ENCODE data around the gene MGAT1.

Gene MGAT1

DNA sequence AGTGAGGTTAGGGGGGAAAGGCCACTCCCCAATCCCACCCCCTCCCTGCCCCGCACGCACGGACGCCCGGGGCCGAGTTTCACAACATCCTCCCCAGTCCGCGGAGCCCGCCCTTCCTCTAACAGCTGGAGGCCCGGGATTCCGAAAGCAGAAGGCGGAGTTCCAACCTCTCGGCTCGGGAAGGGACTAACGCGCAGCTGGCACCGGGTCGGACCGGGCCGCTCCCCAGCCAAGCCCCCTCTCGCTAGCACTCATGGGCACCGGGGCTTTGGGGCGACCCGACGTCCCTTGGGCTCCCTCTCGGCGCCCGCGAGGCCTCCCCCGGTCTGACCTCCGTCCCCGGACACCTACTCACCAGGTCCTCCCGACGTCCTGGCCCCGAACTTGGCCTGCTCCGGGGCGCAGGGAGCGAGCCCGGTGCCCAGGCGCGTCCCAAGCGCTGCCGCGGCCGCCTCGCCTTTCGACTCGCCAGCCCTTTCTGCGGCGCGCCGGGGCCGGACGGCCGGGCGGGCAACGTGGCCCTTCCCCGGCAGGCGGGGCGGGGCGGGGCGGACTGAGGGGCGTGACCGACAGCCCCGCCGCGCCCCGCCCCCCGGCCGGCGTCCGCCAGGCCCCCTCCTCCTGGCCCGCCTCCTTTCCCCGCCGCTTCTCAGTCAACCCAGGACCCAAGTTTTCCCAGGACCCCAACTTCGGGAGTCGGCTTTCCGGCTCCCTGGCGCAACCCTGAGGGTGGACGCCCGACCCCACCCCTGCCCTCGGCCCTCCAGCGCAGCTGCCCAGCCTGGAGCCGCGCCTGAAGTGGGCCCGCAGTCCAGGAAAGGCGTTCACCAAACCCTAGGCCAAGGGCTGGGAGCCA is at the start of gene MGAT1:
Gene MGAT1 (minus strand): TSS at position 482 of the 856 bp plus-strand sequence. CDS start 9,835 bp downstream, outside the sequence.
- TF ChIP-seq, protein P1, sequence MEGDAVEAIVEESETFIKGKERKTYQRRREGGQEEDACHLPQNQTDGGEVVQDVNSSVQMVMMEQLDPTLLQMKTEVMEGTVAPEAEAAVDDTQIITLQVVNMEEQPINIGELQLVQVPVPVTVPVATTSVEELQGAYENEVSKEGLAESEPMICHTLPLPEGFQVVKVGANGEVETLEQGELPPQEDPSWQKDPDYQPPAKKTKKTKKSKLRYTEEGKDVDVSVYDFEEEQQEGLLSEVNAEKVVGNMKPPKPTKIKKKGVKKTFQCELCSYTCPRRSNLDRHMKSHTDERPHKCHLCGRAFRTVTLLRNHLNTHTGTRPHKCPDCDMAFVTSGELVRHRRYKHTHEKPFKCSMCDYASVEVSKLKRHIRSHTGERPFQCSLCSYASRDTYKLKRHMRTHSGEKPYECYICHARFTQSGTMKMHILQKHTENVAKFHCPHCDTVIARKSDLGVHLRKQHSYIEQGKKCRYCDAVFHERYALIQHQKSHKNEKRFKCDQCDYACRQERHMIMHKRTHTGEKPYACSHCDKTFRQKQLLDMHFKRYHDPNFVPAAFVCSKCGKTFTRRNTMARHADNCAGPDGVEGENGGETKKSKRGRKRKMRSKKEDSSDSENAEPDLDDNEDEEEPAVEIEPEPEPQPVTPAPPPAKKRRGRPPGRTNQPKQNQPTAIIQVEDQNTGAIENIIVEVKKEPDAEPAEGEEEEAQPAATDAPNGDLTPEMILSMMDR (IDR thresholded peaks at IDR 0.05; ENCODE audit: low read depth, low read length), result no peak
- DNase-seq (ENCODE audit: low read depth in 2 of 2), result peak; percentile 88 to 92
- H3K4me3 ChIP-seq (replicated peaks in 1 of 2; ENCODE audit: low read depth in 2 of 2, low read length in 2 of 2), result peak within 1 kb of the TSS; percentile 88 to 96

DNA sequence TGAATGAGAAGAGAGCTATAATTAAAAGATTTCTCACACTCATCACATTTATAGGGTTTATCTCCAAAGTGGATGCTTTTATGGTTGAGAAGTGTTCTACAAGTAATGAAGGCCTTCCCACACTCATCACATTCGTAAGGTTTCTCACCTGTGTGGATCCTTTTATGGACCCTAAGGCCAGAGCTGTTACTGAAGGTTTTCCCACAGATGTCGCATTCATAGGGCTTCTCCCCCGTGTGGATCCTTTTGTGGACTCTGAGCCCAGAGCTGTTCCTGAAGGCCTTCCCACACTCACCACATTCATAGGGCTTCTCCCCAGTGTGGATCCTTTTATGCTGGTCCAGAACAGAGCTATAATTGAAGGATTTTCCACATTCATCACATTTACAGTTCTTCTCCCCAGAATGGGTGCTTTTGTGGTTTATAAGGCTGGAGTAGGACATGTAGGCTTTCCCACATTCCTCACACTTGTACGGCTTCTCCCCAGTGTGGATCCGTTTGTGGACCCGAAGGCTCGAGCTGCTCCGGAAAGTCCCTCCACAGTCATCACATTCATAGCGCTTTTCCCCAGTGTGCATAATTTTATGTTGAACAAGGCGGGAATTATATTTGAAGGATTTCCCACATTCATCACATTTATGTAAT is 48.0 kb upstream of the MGAT1 start:
- H3K4me3 ChIP-seq (replicated peaks in 1 of 2; ENCODE audit: low read depth in 2 of 2, low read length in 2 of 2), result no peak overlapping the region
- DNase-seq (ENCODE audit: low read depth in 2 of 2), result no peak
- TF ChIP-seq, protein P1 (IDR thresholded peaks at IDR 0.05; ENCODE audit: low read depth, low read length), result no peak

DNA sequence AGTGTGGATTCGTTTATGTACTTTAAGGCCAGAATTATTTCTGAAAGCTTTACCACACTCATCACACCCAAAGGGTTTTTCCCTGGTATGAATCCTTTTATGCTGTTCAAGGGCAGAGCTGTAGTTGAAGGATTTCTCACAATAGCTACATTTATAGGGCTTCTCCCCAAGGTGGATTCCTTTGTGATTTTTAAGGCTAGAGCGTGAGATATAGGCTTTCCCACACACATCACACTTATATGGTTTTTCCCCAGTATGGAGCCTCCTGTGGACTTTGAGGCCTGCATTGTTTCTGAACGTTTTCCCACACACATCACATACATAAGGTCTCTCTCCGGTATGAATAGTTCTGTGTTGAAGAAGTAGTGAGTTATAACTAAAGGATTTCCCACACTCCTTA is 47.2 kb upstream of the MGAT1 start:
- H3K4me3 ChIP-seq (replicated peaks in 1 of 2; ENCODE audit: low read depth in 2 of 2, low read length in 2 of 2), result no peak overlapping the region
- TF ChIP-seq, protein P1 (IDR thresholded peaks at IDR 0.05; ENCODE audit: low read depth, low read length), result no peak
- DNase-seq (ENCODE audit: low read depth in 2 of 2), result no peak

DNA sequence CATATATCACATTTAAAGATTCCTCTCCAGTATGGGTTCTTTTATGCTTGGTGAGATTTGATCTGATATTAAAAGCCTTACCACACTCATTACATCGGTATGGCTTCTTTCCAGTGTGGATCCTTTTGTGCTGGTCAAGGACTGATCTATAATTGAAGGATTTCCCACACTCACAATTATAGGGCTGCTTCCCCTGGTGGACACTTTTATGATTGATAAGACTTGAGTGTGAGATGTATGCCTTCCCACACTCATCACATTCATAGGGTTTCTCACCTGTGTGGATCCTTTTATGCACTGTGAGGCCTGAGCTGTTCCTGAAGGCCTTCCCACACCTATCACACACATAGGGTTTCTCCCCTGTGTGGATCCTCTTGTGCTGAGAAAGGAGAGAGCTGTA is 46.3 kb upstream of the MGAT1 start:
- TF ChIP-seq, protein P1 (IDR thresholded peaks at IDR 0.05; ENCODE audit: low read depth, low read length), result no peak
- no peak overlapping the region for H3K4me3 ChIP-seq (replicated peaks in 1 of 2; ENCODE audit: low read depth in 2 of 2, low read length in 2 of 2)
- DNase-seq (ENCODE audit: low read depth in 2 of 2), result no peak

DNA sequence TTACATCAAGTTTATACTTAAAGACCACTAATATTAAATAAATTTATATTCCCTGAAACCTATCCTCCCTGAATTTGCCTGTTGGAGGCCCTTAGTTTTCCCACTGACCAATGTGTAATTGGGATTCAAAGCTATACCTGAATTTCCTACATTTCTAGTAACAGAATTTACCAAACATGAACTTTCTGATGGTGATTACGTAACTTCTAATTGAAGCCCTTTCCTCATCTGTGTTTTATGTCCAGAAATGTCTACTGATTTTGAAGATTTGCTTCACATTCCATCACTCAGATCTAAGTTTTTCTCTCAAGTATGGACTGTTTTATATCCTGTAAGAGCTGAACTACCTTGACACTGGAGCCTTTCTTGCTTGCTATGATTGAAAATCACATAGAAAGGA is 45.7 kb upstream of the MGAT1 start:
- TF ChIP-seq, protein P1 (IDR thresholded peaks at IDR 0.05; ENCODE audit: low read depth, low read length), result no peak
- no peak overlapping the region for H3K4me3 ChIP-seq (replicated peaks in 1 of 2; ENCODE audit: low read depth in 2 of 2, low read length in 2 of 2)

DNA sequence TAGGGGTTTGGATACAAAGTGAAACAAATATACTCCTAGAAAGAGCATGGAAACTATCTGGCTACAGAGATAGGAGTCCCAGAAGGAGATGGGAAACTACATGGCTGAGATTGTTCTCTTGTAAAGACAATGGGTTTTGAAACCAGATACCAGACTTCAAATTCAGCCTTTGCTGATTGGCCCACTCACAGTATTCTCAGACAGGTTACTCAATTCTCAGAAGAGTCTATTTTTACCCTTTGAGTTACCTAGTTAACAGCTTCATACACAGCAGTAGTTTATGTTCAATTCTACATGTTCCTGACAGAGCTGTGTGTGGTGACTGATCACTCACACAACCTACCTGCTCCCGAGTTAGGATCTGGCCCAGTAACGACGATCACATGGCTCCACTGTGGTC is 44.4 kb upstream of the MGAT1 start:
- DNase-seq (ENCODE audit: low read depth in 2 of 2), result no peak
- H3K4me3 ChIP-seq (replicated peaks in 1 of 2; ENCODE audit: low read depth in 2 of 2, low read length in 2 of 2), result no peak overlapping the region
- TF ChIP-seq, protein P1 (IDR thresholded peaks at IDR 0.05; ENCODE audit: low read depth, low read length), result no peak

More for the DNA sequence above, 45.7 kb upstream of the MGAT1 start:
- no peak for DNase-seq (ENCODE audit: low read depth in 2 of 2)
